ENCODE data around the gene PRSS37.

Gene PRSS37

DNA sequence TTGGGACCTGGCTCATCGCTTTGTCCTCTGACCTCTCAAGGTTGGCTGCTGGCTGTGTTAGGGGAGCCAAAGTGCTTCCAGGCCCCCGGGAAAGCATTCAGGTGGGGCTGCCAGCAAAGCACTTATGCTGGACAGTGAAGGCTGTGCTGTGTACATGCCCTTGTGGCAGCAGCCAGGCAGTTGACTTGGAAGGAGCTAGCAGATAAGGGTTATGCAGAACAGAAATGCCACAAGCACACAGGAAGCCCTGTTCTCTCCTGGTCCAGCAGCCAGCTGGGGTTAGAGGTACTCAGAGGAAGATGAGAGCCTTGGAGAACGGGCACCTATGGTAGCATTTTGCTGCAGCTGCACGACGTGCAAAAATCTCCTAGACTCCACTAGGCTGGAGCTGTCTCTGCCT, 39.7 kb upstream of the PRSS37 start:
- Histone ChIP-seq H2AFZ (ENCODE audit: low read length) (no peak overlapping the region), H3K9me3 (ENCODE audit: low read length) (no peaks in the 10 kb centered on the region), H4K20me1 (ENCODE audit: insufficient read depth, low read length) (no peaks in the 10 kb centered on the region), H3K4me3 (ENCODE audit: low read depth, low read length, poor library complexity, severe bottlenecking) (no peak overlapping the region), H3K27me3 (ENCODE audit: insufficient read depth, low read length) (no peaks in the 10 kb centered on the region), H3K27ac (ENCODE audit: low read depth, low read length, poor library complexity, severe bottlenecking) (no peak overlapping the region), H3K4me2 (ENCODE audit: low read length) (no peak overlapping the region), H3K79me2 (ENCODE audit: insufficient read depth, low read length) (no peaks in the 10 kb centered on the region), H3K9me2 (ENCODE audit: low read depth, low read length) (no peaks in the 10 kb centered on the region), H3K36me3 (ENCODE audit: insufficient read depth, low read length) (no peaks in the 10 kb centered on the region), H3K9ac (ENCODE audit: low read length) (no peak overlapping the region), H3F3A (ENCODE audit: insufficient read depth, low read length) (no peaks in the 10 kb centered on the region), H3K4me1 (ENCODE audit: insufficient read depth, low read length, severe bottlenecking) (no peaks in the 10 kb centered on the region)
- no peak for TF ChIP-seq EZH2 (IDR thresholded peaks at IDR 0.05; ENCODE audit: borderline replicate concordance, low read length)
- TF ChIP-seq, protein P1, sequence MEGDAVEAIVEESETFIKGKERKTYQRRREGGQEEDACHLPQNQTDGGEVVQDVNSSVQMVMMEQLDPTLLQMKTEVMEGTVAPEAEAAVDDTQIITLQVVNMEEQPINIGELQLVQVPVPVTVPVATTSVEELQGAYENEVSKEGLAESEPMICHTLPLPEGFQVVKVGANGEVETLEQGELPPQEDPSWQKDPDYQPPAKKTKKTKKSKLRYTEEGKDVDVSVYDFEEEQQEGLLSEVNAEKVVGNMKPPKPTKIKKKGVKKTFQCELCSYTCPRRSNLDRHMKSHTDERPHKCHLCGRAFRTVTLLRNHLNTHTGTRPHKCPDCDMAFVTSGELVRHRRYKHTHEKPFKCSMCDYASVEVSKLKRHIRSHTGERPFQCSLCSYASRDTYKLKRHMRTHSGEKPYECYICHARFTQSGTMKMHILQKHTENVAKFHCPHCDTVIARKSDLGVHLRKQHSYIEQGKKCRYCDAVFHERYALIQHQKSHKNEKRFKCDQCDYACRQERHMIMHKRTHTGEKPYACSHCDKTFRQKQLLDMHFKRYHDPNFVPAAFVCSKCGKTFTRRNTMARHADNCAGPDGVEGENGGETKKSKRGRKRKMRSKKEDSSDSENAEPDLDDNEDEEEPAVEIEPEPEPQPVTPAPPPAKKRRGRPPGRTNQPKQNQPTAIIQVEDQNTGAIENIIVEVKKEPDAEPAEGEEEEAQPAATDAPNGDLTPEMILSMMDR (IDR thresholded peaks at IDR 0.05; ENCODE audit: low read length): no peak

DNA sequence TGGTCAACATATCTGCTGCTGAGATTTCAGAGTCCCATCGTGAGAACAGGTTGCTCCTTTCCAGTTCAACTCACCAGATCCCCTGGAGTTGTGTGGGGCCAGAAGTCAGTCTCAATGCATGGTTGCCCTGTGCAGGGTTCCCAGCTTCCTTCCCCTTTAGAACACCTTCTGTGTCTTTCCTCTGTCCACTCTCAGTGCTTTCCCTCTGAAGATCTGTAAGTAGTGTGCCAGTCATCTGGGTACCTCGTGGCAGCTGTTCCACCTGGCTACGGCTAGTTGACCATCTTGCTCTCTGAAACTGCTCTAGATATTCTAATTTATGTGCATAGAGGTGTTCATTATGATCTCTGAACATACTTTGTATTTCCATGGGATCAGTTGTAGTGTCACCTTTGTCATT, 36.1 kb upstream of the PRSS37 start:
- H3K9ac ChIP-seq (ENCODE audit: low read length): no peak overlapping the region
- H3K27ac ChIP-seq (ENCODE audit: low read depth, low read length, poor library complexity, severe bottlenecking): no peak overlapping the region
- no peak overlapping the region for H3K4me2 ChIP-seq (ENCODE audit: low read length)
- no peak overlapping the region for H2AFZ ChIP-seq (ENCODE audit: low read length)
- H3K9me3 ChIP-seq (ENCODE audit: low read length): no peaks in the 10 kb centered on the region
- H4K20me1 ChIP-seq (ENCODE audit: insufficient read depth, low read length): no peaks in the 10 kb centered on the region
- no peaks in the 10 kb centered on the region for H3K4me1 ChIP-seq (ENCODE audit: insufficient read depth, low read length, severe bottlenecking)
- TF ChIP-seq EZH2 (IDR thresholded peaks at IDR 0.05; ENCODE audit: borderline replicate concordance, low read length): no peak
- TF ChIP-seq, protein P1 (IDR thresholded peaks at IDR 0.05; ENCODE audit: low read length): no peak
- H3K4me3 ChIP-seq (ENCODE audit: low read depth, low read length, poor library complexity, severe bottlenecking): no peak overlapping the region
- H3K9me2 ChIP-seq (ENCODE audit: low read depth, low read length): no peaks in the 10 kb centered on the region
- H3K27me3 ChIP-seq (ENCODE audit: insufficient read depth, low read length): no peaks in the 10 kb centered on the region
- no peaks in the 10 kb centered on the region for H3F3A ChIP-seq (ENCODE audit: insufficient read depth, low read length)
- H3K79me2 ChIP-seq (ENCODE audit: insufficient read depth, low read length): no peaks in the 10 kb centered on the region
- no peaks in the 10 kb centered on the region for H3K36me3 ChIP-seq (ENCODE audit: insufficient read depth, low read length)

DNA sequence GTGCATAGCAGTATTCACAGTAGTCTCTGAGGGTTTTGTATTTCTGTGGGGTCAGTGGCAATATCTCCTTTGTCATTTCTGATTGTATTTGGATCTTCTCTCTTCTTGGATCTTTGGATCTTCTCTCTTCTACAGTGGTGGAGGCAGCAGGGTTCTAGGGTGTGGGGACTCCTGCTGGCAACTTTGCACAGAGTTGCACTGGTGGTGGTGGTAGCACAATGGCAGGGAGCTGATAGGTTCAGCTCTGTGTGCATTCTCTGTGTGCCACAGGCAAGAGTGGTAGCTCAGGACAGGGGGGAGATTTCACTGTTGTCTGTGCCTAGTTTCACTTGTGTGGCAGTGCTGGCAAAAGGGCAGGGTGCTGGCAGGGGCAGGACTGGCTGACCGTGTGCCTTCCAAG, 35.1 kb upstream of the PRSS37 start:
- Histone ChIP-seq H3K4me2 (ENCODE audit: low read length) (no peak overlapping the region), H3F3A (ENCODE audit: insufficient read depth, low read length) (no peaks in the 10 kb centered on the region), H3K9me2 (ENCODE audit: low read depth, low read length) (no peaks in the 10 kb centered on the region), H4K20me1 (ENCODE audit: insufficient read depth, low read length) (no peaks in the 10 kb centered on the region), H3K4me1 (ENCODE audit: insufficient read depth, low read length, severe bottlenecking) (no peaks in the 10 kb centered on the region), H3K27ac (ENCODE audit: low read depth, low read length, poor library complexity, severe bottlenecking) (no peak overlapping the region), H3K9me3 (ENCODE audit: low read length) (no peaks in the 10 kb centered on the region), H3K79me2 (ENCODE audit: insufficient read depth, low read length) (no peaks in the 10 kb centered on the region), H3K27me3 (ENCODE audit: insufficient read depth, low read length) (no peaks in the 10 kb centered on the region), H3K9ac (ENCODE audit: low read length) (no peak overlapping the region), H3K4me3 (ENCODE audit: low read depth, low read length, poor library complexity, severe bottlenecking) (no peak overlapping the region), H3K36me3 (ENCODE audit: insufficient read depth, low read length) (no peaks in the 10 kb centered on the region), H2AFZ (ENCODE audit: low read length) (no peak overlapping the region)
- TF ChIP-seq, protein P1 (IDR thresholded peaks at IDR 0.05; ENCODE audit: low read length): no peak
- no peak for TF ChIP-seq EZH2 (IDR thresholded peaks at IDR 0.05; ENCODE audit: borderline replicate concordance, low read length)

Measured in OCI-LY1 (cell line).